ENCODE data around the gene PLSCR4.
"Not testable (repeated sequence)": the region's sequence is repeated elsewhere in the genome, so short reads cannot be mapped to it uniquely, and the experiment has no call there.

The PLSCR4 gene

GRCh38 chr3:146250449-146251382, at the start of gene PLSCR4:
TSS of gene PLSCR4 (minus strand) at chr3:146251105. CDS start at chr3:146222071, 29,034 bp downstream.
- DNase-seq (ENCODE audit: low read depth), result no peak

- DNase-seq (ENCODE audit: low read depth), result not testable (repeated sequence)
Observed at GRCh38 chr3:146293401-146293800, 42.5 kb upstream of the PLSCR4 start.

- no peak for DNase-seq (ENCODE audit: low read depth)
Observed at GRCh38 chr3:146283781-146284445, 33.0 kb upstream of the PLSCR4 start.

GRCh38 chr3:146280864-146281263, 30.0 kb upstream of the PLSCR4 start:
- DNase-seq (ENCODE audit: low read depth), result no peak

GRCh38 chr3:146279951-146280350, 29.0 kb upstream of the PLSCR4 start:
- DNase-seq (ENCODE audit: low read depth), result no peak

GRCh38 chr3:146279013-146279412, 28.1 kb upstream of the PLSCR4 start:
- no peak for DNase-seq (ENCODE audit: low read depth)

- no peak for DNase-seq (ENCODE audit: low read depth)
Observed at GRCh38 chr3:146277953-146278631, 27.2 kb upstream of the PLSCR4 start.

- DNase-seq (ENCODE audit: low read depth), result no peak
Observed at GRCh38 chr3:146275476-146275875, 24.6 kb upstream of the PLSCR4 start.

- no peak for DNase-seq (ENCODE audit: low read depth)
Observed at GRCh38 chr3:146274833-146275232, 23.9 kb upstream of the PLSCR4 start.

- DNase-seq (ENCODE audit: low read depth), result no peak
Observed at GRCh38 chr3:146273721-146274407, 23.0 kb upstream of the PLSCR4 start.

GRCh38 chr3:146271180-146271579, 20.3 kb upstream of the PLSCR4 start:
- no peak for DNase-seq (ENCODE audit: low read depth)

- DNase-seq (ENCODE audit: low read depth), result no peak
Observed at GRCh38 chr3:146269271-146269670, 18.4 kb upstream of the PLSCR4 start.

GRCh38 chr3:146268535-146269219, 17.8 kb upstream of the PLSCR4 start:
- DNase-seq (ENCODE audit: low read depth), result no peak

GRCh38 chr3:146265720-146266119, 14.8 kb upstream of the PLSCR4 start:
- no peak for DNase-seq (ENCODE audit: low read depth)

GRCh38 chr3:146262371-146263110, 11.6 kb upstream of the PLSCR4 start:
- no peak for DNase-seq (ENCODE audit: low read depth)

GRCh38 chr3:146259880-146260589, 9.1 kb upstream of the PLSCR4 start:
- no peak for DNase-seq (ENCODE audit: low read depth)

GRCh38 chr3:146256851-146257486, 6.1 kb upstream of the PLSCR4 start:
- no peak for DNase-seq (ENCODE audit: low read depth)

- not testable (repeated sequence) for DNase-seq (ENCODE audit: low read depth)
Observed at GRCh38 chr3:146252445-146252844, 1.5 kb upstream of the PLSCR4 start.

- DNase-seq (ENCODE audit: low read depth), result no peak
Observed at GRCh38 chr3:146249921-146250320, 984 bp downstream of the PLSCR4 start.

- DNase-seq (ENCODE audit: low read depth), result no peak
Observed at GRCh38 chr3:146247911-146248310, 3.0 kb downstream of the PLSCR4 start.
